Bronchial epithelial cell (primary cell): ENCODE results near the gene THSD4. TPM values are rescaled to one million over a fixed set of nuclear protein-coding genes. Genes with fewer than 3 reads are reported as not detected.

Source experiments
- DNase-seq: peaks from one replicate; pipeline ENCODE4 v3.0.0-alpha.2; 2010; ENCODE audit warnings: low read depth
- FAIRE-seq: peaks from 2 replicates; lab custom pipeline; 2011; peaks lifted over from hg19 to GRCh38; lab: Jason Lieb, UNC
- H3K27me3 ChIP-seq: 2 replicates; pipeline ENCODE4 v1.5.1; 2011; ENCODE audit warnings: low read length; ENCODE audit not compliant: control insufficient read depth, insufficient read depth
- H3K36me3 ChIP-seq: 2 replicates; pipeline ENCODE4 v1.5.1; 2011; ENCODE audit warnings: low read length; ENCODE audit not compliant: control insufficient read depth, insufficient read depth
- H3K4me3 ChIP-seq: 2 replicates; pipeline ENCODE4 v1.5.1; 2011; ENCODE audit warnings: mild to moderate bottlenecking, low read depth, low read length, control low read depth
- total RNA-seq: library from RNA; depleted of rRNA; stranded (reverse); fragments of >200 nt; gene quantifications from 2 replicates; pipeline ENCODE4 v1.2.1, GENCODE V29; 2014
- TF ChIP-seq, protein P1 (sequence below): IDR thresholded peaks from 2 replicates; pipeline ENCODE4 v1.5.1; 2011; ENCODE audit warnings: mild to moderate bottlenecking, moderate library complexity, low read length, control low read depth, inconsistent platforms; ENCODE audit not compliant: insufficient read depth, severe bottlenecking

THSD4 gene
- total RNA-seq, 1 donor from 2014 or later, result 14.5 TPM

DNA sequence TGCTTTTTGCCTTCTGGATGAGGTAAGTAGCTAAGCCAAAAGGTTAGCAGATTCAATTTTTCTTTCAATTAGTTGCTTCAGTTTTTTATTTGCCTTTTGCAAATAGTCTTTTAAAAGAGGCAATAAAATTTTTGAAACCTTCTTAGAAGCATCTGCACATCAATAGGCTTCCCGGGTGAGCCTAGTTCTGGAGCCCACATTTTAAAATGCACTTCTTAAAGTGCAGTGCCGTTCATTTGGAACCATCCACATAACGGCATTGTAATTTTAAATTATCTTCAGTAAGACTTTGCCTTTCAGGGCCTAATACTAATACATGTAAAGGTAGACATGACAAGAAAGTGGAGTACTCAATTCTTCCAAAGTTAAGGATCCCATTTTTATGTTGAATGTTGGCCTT lies 269.2 kb downstream of the THSD4 start:
- TF ChIP-seq, protein P1, sequence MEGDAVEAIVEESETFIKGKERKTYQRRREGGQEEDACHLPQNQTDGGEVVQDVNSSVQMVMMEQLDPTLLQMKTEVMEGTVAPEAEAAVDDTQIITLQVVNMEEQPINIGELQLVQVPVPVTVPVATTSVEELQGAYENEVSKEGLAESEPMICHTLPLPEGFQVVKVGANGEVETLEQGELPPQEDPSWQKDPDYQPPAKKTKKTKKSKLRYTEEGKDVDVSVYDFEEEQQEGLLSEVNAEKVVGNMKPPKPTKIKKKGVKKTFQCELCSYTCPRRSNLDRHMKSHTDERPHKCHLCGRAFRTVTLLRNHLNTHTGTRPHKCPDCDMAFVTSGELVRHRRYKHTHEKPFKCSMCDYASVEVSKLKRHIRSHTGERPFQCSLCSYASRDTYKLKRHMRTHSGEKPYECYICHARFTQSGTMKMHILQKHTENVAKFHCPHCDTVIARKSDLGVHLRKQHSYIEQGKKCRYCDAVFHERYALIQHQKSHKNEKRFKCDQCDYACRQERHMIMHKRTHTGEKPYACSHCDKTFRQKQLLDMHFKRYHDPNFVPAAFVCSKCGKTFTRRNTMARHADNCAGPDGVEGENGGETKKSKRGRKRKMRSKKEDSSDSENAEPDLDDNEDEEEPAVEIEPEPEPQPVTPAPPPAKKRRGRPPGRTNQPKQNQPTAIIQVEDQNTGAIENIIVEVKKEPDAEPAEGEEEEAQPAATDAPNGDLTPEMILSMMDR, result no peak
- no peak for FAIRE-seq
- no peak overlapping the region for H3K4me3 ChIP-seq

DNA sequence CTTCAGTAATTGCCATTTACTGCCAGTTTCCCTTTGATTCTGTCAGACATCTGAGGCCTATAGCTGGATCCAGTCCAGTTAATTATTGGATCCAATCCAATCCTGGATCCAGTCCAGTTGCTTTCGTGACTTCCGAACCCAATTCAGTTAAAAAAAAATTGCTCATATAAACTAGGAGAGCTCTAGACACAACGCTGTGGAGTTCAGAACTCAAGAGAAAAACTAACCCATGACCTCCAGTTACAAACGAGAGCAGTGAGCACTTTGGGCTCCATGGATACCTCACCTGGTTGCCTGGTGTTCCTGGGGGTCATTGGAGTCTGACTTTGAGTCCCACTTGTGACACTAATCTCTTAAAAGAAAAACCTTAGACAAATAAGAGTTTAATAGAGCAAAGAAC lies 269.8 kb downstream of the THSD4 start:
- TF ChIP-seq, protein P1, result no peak
- Histone ChIP-seq H3K4me3 (no peak overlapping the region), H3K27me3 (no peaks in the 10 kb centered on the region), H3K36me3 (no peaks in the 10 kb centered on the region)
- no peak for FAIRE-seq
- no peak for DNase-seq

More for the DNA sequence above, 269.2 kb downstream of the THSD4 start:
- no peaks in the 10 kb centered on the region for H3K27me3 ChIP-seq
- no peaks in the 10 kb centered on the region for H3K36me3 ChIP-seq
- no peak for DNase-seq

DNA sequence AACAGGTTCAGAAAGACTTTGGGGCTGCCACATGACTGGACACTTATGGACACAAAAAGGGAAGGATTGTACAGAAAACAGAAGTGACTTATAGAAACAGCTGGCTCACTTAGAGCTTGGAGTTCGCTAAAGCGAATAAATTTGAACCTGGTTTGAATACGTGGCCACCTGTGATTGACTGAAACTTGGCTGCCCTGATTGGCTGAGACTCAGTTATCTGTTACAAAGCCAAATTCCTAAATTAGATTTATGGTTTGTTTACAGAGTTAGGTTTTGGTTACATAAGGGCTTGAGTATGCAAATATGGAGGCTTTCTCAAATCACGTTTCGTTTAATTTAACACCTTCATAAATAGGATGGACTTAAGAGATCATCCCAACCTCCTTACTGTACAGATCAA lies 270.2 kb downstream of the THSD4 start:
- H3K4me3 ChIP-seq, result no peak overlapping the region
- no peaks in the 10 kb centered on the region for H3K27me3 ChIP-seq
- DNase-seq (no peak), FAIRE-seq (no peak)
- H3K36me3 ChIP-seq, result no peaks in the 10 kb centered on the region
- TF ChIP-seq, protein P1, result no peak

DNA sequence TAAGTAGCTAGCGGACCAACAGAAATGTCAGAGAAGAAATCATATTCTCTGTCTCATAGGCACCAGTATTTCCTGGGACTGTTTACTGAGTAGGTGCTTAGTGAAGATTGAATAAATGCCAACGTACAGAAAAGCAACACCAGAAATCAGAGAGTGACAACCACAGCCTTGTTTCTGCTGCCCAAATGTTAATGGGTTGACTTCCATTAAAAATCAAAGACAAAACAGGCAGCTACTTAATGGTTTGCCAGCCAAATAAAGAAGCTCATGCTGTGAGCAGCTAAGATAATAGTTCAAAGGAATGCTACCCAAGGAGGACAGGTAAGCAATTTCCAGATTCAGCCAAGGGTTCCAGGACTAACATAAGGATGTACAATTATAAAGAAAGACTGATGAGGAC lies 270.7 kb downstream of the THSD4 start:
- no peak overlapping the region for H3K4me3 ChIP-seq
- H3K27me3 ChIP-seq, result no peaks in the 10 kb centered on the region
- TF ChIP-seq, protein P1, result no peak
- H3K36me3 ChIP-seq, result no peaks in the 10 kb centered on the region
- FAIRE-seq (no peak), DNase-seq (no peak)

DNA sequence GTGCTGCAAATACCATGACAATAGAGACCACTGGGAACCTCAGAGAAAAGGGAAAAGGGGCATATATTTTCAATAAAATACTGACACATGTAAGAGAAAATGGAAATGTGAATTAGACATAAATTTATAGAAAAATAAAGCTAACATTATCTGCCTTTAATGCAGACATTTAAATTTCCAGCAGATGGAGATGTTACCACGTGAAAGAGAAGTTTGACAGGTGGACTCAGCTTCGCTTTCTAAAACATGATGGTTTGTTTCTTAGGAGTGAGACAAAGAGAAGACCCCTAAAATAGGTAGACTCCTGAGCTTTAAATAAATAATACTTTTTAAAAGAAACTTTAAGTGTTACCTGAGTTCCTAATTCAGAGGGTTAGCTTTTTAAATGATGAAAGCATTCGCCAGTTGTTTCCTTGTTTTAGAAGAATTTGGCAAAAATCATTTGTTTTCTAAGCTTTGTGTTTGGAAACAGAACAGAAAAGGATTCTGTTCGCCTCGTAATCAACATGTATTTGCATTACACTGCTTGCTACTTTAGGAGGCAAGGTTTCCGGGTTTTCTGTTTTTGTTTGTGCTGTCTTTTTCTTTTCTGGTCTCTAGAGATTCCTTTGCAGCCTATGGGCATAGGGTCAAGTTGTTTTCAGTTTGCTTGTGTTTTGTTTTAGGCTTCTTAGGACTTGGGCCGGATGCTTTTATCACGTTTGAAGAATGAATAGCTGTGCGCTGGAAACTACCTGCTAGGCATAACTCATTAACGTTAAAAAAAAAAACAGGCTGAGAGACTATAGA lies 271.4 kb downstream of the THSD4 start:
- no peaks in the 10 kb centered on the region for H3K27me3 ChIP-seq
- DNase-seq, result no peak
- no peak overlapping the region for H3K4me3 ChIP-seq
- TF ChIP-seq, protein P1, result peak; percentile 4
- no peak for FAIRE-seq
- no peaks in the 10 kb centered on the region for H3K36me3 ChIP-seq

DNA sequence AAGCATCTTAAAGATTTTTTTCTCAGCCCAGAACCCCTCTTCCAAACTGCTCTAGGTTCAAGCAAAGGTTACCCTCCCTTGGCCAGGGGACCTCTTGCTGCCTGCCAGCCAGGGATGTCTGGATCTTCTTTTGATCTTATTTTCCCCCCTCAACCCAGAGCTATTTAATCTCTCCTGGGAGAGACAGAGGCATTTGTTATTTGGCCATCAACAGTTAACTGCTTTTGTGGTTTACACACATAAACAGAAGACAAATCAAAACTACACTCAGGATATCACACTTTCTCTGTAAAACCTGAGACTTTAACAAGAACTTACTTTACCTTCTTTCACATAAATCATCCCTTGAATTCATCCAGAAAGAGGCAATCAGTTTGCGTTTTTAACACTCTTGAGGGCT lies 272.5 kb downstream of the THSD4 start:
- no peak for DNase-seq
- TF ChIP-seq, protein P1, result no peak
- Histone ChIP-seq H3K4me3 (no peak overlapping the region), H3K27me3 (no peaks in the 10 kb centered on the region), H3K36me3 (no peaks in the 10 kb centered on the region)
- FAIRE-seq, result no peak
